ENCODE data around the gene CDH12. TPM values are rescaled to one million over a fixed set of nuclear protein-coding genes. Genes with fewer than 3 reads are reported as not detected.
"Not testable (repeated sequence)": the region's sequence is repeated elsewhere in the genome, so short reads cannot be mapped to it uniquely, and the experiment has no call there.

CDH12 gene
- total RNA-seq, 2 experiments from 2014 or later = not detected

DNA sequence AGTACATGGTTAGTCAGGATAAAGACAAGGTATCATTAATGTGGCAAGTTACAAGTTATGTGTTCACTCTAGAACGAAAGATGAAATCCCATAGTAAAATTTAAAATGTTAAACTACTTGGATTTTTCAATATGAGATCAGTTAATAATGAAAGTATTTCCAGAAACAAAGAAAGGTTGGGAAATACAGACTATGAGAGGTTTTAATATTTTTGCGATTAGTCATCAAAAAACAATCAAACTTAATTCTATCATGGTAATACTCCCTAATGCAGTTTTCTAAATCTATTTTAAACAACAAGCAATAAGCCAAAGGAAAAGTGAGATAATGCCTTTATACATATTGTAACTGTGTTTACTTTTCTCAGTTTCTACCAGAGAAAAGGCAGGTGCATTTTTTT, 10.6 kb downstream of the CDH12 start:
- H3K27me3 Mint-ChIP-seq = no peaks in the 10 kb centered on the region
- no peak overlapping the region for H3K27ac Mint-ChIP-seq
- H3K4me3 Mint-ChIP-seq = no peak overlapping the region
- POLR2A ChIA-PET = no interaction called here
- no peak for ATAC-seq (ENCODE audit: low read depth)
- H3K9me3 Mint-ChIP-seq = peaks cover 3% of the 10 kb centered on the region
- no peaks in the 10 kb centered on the region for H3K4me1 Mint-ChIP-seq
- DNase-seq = no peak
- no peaks in the 10 kb centered on the region for H3K36me3 Mint-ChIP-seq

DNA sequence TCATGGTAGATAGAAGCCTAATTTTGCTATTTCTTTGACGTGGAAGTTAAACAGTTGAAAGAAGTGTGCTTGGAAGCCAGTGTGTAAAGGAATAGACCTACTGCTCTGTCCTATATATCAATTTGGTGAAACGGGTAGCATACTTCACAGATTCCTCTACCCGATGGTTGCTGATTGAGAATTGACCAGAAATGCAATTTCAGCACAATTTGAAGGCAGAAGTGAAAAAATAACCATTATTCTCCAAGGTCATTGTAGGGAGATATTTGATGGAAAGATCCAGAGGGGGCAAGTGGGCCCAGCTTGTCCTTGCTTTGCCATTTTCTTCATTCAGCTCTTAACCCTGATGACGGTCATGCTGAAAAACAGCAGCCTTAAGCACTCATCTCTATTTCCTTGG, 15.3 kb downstream of the CDH12 start:
- ATAC-seq (ENCODE audit: low read depth) = no peak
- POLR2A ChIA-PET = no interaction called here
- no peaks in the 10 kb centered on the region for H3K4me1 Mint-ChIP-seq
- no peaks in the 10 kb centered on the region for H3K27me3 Mint-ChIP-seq
- no peak overlapping the region for H3K4me3 Mint-ChIP-seq
- H3K36me3 Mint-ChIP-seq = no peaks in the 10 kb centered on the region
- no peak for DNase-seq
- peaks cover 3% of the 10 kb centered on the region for H3K9me3 Mint-ChIP-seq
- H3K27ac Mint-ChIP-seq = no peak overlapping the region

DNA sequence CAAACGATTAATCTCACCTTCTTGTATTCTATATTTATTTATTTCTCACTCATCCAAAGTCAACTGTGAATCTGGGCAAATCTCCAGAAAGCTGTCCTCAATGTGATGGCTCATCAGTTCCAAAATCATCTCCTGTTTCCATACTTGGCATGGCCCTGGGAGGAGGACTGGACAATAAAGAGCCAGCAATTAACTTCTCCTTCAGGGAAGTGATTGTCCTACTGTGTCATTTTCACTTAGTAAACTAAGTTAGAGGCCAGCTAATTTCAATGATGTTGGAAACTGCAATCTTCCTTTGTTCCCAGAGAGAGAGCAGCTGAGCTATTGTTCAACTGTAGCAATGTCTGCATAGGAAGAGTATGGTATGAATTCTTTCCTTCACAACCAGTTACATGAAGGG, 17.5 kb downstream of the CDH12 start:
- DNase-seq (no peak), ATAC-seq (ENCODE audit: low read depth) (no peak)
- Mint-ChIP-seq H3K27me3 (no peaks in the 10 kb centered on the region), H3K27ac (no peak overlapping the region), H3K4me1 (no peaks in the 10 kb centered on the region), H3K36me3 (no peaks in the 10 kb centered on the region), H3K4me3 (no peak overlapping the region), H3K9me3 (peaks cover under 1% of the 10 kb centered on the region)
- POLR2A ChIA-PET = no interaction called here

DNA sequence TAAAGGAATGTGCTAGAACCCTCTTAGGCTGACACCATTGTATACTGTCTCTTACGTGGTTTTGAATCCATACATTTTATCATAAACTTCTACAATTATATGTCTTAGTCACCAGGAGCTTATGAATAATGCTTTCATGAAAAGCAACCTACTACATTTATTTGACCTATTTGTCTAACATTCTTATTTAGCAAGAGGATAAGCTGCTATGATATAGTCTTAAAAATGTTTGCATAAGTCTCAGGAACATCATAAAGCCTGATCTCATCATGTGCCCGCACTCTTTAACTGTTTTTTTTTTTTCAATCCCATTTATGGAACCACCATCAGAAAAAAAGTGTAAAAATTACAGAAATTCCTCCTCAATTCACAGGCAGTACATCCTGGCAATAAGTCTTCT, 59.7 kb downstream of the CDH12 start:
- ATAC-seq (ENCODE audit: low read depth) = no peak
- Mint-ChIP-seq H3K36me3 (no peaks in the 10 kb centered on the region), H3K27ac (no peak overlapping the region), H3K9me3 (peaks cover 7% of the 10 kb centered on the region), H3K27me3 (no peaks in the 10 kb centered on the region), H3K4me1 (no peaks in the 10 kb centered on the region), H3K4me3 (no peak overlapping the region)
- POLR2A ChIA-PET = no interaction called here
- no peak for DNase-seq

DNA sequence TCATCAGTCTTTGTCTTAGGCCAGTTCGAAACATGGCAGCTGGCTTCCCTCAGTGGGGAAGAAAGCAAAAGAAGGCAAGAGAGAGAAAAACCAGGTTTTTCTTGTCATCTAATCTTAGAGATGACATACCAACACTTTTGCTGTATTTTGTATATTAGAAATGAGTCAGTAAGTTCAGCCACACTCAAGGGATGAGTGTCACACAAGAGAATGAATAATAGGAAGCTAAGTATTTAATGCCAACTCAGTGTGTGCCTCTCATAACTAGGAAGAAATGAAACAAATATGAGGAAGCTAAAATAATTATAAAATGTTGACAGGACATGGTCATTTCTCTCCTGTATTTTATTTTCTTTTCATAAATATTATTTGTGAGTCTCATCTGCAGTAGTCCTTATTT, 65.3 kb downstream of the CDH12 start:
- POLR2A ChIA-PET = no interaction called here
- no peak for ATAC-seq (ENCODE audit: low read depth)
- no peak overlapping the region for H3K4me3 Mint-ChIP-seq
- H3K27ac Mint-ChIP-seq = no peak overlapping the region
- no peaks in the 10 kb centered on the region for H3K4me1 Mint-ChIP-seq
- no peaks in the 10 kb centered on the region for H3K27me3 Mint-ChIP-seq
- H3K9me3 Mint-ChIP-seq = peaks cover 6% of the 10 kb centered on the region
- H3K36me3 Mint-ChIP-seq = no peaks in the 10 kb centered on the region
- DNase-seq = no peak

DNA sequence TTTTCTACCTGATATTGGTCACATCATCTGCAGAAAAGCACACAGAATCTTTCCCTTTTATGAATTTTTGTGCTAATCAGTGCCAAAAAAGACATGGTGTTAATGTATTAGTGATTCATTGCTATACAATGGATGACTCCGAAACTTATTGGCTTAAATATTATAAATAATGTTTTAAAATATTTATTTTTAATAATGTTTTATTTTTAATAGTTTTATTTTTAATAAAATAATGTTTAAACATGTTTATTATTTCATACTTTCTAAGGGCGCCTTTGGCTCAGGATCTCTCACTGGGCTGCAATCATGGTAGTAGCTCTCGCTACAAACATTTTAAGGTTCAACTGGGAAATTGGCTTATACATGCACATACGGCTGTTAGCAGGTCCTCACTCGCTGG, 65.7 kb downstream of the CDH12 start:
- Mint-ChIP-seq H3K36me3 (no peaks in the 10 kb centered on the region), H3K4me1 (no peaks in the 10 kb centered on the region), H3K4me3 (no peak overlapping the region), H3K27me3 (no peaks in the 10 kb centered on the region), H3K27ac (no peak overlapping the region), H3K9me3 (peaks cover 6% of the 10 kb centered on the region)
- DNase-seq = no peak
- POLR2A ChIA-PET = no interaction called here
- no peak for ATAC-seq (ENCODE audit: low read depth)

DNA sequence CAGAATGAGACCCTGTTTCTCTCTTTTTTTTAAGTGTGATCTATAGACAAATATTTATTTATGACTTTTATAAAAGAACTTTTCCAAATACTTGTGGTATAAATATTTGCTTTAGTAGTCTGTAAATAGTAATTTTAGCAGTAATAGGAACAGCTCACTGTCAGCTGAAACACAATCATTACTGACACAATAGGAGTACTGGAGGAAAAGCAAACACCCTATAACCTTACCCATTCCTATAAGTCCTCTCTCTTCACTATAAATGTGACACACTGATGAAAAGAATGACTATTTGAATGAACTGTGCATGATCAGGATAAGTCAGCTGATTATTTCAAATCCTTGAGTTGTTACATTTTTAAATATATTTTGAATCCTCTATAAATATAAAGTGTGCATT, 72.4 kb downstream of the CDH12 start:
- no peak overlapping the region for H3K4me3 Mint-ChIP-seq
- H3K36me3 Mint-ChIP-seq = no peaks in the 10 kb centered on the region
- H3K27ac Mint-ChIP-seq = no peak overlapping the region
- POLR2A ChIA-PET = no interaction called here
- no peaks in the 10 kb centered on the region for H3K4me1 Mint-ChIP-seq
- H3K9me3 Mint-ChIP-seq = peaks cover 5% of the 10 kb centered on the region
- DNase-seq = no peak
- no peaks in the 10 kb centered on the region for H3K27me3 Mint-ChIP-seq
- no peak for ATAC-seq (ENCODE audit: low read depth)

DNA sequence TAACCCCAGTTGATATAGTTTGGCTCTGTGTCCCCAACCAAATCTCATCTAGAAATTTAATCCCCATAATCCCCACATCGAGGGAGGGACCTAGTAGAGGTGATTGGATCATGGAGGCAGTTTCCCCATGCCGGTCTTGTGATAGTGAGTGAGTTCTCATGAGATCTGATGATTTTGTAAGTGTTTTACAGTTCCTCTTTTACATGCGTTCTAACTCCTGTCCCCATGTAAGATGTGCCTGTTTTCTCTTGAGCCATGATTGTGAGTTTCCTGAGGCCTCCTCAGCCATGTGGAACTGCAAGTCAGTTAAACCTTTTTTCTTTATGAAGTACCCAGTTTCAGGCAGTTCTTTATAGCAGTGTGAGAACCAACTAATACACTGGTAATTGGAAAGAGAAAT, 73.6 kb downstream of the CDH12 start:
- no peak for ATAC-seq (ENCODE audit: low read depth)
- H3K4me3 Mint-ChIP-seq = no peak overlapping the region
- H3K4me1 Mint-ChIP-seq = no peaks in the 10 kb centered on the region
- peaks cover 3% of the 10 kb centered on the region for H3K9me3 Mint-ChIP-seq
- no peaks in the 10 kb centered on the region for H3K27me3 Mint-ChIP-seq
- POLR2A ChIA-PET = no interaction called here
- H3K36me3 Mint-ChIP-seq = no peaks in the 10 kb centered on the region
- H3K27ac Mint-ChIP-seq = no peak overlapping the region
- DNase-seq = no peak

DNA sequence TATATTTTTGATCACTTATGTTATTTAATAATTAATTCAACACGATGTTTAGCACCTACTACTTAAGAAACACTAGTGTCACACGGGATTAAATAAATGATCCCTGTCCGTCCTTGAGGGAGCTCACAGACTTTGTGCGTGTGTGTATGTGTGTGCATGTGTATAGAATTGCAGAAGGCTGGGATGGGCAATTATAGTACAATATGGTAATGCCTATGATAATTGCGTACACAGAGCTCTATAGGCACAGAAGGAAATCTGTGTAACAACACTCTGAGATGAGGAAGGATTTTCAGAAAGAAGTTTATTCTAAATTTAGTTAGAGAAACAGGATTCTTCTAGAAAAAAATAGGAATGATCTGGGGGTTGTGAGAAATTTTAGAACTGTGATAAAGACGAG, 76.9 kb downstream of the CDH12 start:
- Mint-ChIP-seq H3K9me3 (peaks cover 3% of the 10 kb centered on the region), H3K27me3 (no peaks in the 10 kb centered on the region), H3K4me1 (no peaks in the 10 kb centered on the region), H3K27ac (no peak overlapping the region), H3K4me3 (no peak overlapping the region), H3K36me3 (no peaks in the 10 kb centered on the region)
- DNase-seq (no peak), ATAC-seq (ENCODE audit: low read depth) (no peak)
- POLR2A ChIA-PET = no interaction called here

DNA sequence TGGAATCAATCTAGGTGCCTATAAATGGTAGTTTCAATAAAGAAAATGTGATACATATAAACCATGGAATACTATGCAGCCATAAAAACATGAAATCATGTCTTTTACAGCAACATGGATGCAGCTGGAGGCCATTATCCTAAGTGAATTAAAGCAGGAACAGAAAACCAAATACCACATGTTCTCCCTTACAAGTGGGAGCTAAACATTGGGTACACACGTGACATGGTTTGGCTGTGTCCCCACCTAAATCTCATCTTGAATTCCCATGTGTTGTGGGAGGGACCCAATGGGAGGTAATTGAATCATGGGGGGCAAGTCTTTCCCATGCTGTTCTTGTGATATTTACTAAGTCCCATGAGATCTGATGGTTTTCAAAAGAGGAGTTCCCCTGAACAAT, 78.9 kb downstream of the CDH12 start:
- H3K27me3 Mint-ChIP-seq; DNase-seq; H3K4me3 Mint-ChIP-seq; H3K9me3 Mint-ChIP-seq; POLR2A ChIA-PET; H3K36me3 Mint-ChIP-seq; H3K27ac Mint-ChIP-seq; H3K4me1 Mint-ChIP-seq; ATAC-seq (ENCODE audit: low read depth): not testable (repeated sequence)

DNA sequence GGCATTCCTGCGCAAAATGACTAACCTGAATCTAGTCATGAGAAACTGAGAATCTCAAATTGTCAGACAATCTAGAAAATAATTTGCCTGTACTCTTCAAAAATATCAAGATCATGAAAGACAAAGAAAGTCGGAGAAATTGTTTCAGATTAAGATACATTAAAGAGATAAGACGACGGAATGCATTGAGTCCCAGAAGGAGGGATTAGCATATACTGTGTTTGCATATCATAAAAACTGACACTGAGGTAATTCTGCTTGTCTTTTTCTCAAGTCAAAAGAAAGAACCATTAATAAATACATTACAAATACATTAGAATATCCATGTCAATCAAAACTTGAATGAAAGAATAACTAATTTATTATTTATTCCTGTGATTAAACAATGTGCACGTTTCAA, 88.4 kb downstream of the CDH12 start:
- Mint-ChIP-seq H3K27ac (no peak overlapping the region), H3K36me3 (no peaks in the 10 kb centered on the region), H3K9me3 (peaks cover 2% of the 10 kb centered on the region), H3K4me3 (no peak overlapping the region), H3K27me3 (no peaks in the 10 kb centered on the region), H3K4me1 (no peaks in the 10 kb centered on the region)
- ATAC-seq (ENCODE audit: low read depth) (no peak), DNase-seq (no peak)
- POLR2A ChIA-PET = no interaction called here

DNA sequence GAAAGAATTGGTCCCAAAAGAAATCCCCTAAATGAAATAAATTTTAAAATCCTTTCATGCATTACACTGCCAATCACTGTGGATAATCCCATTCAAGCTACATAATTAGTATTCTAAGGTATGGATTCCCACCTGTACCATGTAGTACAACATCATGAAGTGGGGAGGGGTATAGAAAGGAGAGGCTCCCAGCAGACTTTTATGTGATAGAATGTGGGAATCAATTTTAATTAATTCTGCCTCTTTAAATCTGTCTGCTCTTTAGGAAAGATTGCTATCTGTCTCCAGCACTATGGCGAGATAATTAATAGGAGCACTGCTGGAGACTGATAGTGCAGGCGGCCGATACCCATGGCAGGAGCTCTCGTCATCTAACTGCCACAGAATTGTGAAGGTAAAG, 95.4 kb downstream of the CDH12 start:
- Mint-ChIP-seq H3K36me3 (no peaks in the 10 kb centered on the region), H3K27me3 (no peaks in the 10 kb centered on the region), H3K4me1 (no peaks in the 10 kb centered on the region), H3K4me3 (no peak overlapping the region), H3K9me3 (peaks cover 4% of the 10 kb centered on the region), H3K27ac (no peak overlapping the region)
- DNase-seq (no peak), ATAC-seq (ENCODE audit: low read depth) (no peak)
- POLR2A ChIA-PET = no interaction called here

DNA sequence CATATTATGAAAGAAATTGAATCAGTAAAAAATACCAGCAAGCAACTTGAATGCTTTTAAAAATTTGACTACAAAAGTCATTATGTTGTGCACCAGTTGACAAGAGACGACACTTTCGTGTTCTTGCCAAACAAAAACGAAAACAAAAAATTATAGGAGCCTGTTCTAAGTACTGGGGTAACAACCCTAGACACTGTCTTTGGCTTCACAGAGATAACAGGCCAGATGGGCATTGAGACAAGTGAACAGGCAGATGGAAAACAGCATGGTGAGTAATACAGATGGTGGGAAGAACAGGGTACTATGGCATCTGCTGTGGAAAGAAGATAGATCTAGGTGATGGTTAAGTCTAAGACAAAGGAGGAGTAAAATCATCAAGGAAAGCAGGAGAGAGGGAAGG, 99.0 kb downstream of the CDH12 start:
- no peak overlapping the region for H3K4me3 Mint-ChIP-seq
- no peaks in the 10 kb centered on the region for H3K27me3 Mint-ChIP-seq
- peaks cover 3% of the 10 kb centered on the region for H3K9me3 Mint-ChIP-seq
- no peaks in the 10 kb centered on the region for H3K4me1 Mint-ChIP-seq
- ATAC-seq (ENCODE audit: low read depth) (no peak), DNase-seq (no peak)
- no peaks in the 10 kb centered on the region for H3K36me3 Mint-ChIP-seq
- H3K27ac Mint-ChIP-seq = no peak overlapping the region
- POLR2A ChIA-PET = no interaction called here

DNA sequence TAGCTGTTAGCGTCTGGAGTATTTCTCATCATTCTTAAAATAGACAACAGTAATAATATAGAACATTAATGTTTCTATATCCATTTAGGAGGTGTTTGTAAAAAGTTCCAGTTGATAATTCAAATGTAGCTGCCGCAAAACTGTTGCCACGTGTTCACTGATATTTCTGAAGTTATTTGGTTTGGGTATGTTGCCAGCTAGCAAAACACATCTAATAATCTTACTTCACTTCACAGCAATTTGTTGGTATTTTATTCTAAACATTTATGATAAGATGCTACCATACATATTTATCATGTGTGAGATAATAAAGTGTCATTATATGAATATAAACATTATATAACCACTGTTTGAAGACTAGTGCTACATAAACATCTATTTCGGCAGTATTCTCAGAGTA, 101.6 kb downstream of the CDH12 start:
- no peaks in the 10 kb centered on the region for H3K4me1 Mint-ChIP-seq
- H3K36me3 Mint-ChIP-seq = no peaks in the 10 kb centered on the region
- H3K9me3 Mint-ChIP-seq = peaks cover 5% of the 10 kb centered on the region
- no peaks in the 10 kb centered on the region for H3K27me3 Mint-ChIP-seq
- no peak overlapping the region for H3K27ac Mint-ChIP-seq
- no peak for ATAC-seq (ENCODE audit: low read depth)
- POLR2A ChIA-PET = no interaction called here
- no peak overlapping the region for H3K4me3 Mint-ChIP-seq
- no peak for DNase-seq

DNA sequence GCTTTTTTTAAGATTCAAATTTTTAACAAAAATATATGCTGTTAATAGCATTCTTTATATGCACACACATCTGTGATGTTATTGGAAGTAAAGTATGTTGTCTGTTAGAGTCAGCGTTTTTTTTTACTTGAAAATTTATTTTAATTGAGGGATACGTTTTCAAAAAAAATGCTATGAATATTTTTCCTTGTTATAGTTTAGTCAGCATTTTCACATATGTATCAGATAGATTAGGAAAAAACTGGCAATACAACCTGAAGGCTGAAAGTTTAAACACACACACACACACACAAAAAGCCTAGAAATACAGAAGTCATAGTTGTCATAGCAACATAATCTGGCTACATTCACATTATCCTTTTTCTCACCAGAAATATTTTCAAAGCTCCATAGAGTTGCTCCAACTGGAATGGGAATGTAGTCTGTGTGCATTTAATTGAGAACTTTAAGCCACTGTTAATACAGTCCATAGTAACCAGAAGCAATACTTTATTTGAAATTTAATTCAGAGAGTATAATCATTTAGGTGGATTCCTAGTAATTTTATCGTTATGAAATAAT, 116.6 kb downstream of the CDH12 start:
- no peaks in the 10 kb centered on the region for H3K4me1 Mint-ChIP-seq
- ATAC-seq (ENCODE audit: low read depth) (no peak), DNase-seq (no peak)
- no peak overlapping the region for H3K4me3 Mint-ChIP-seq
- POLR2A ChIA-PET = no interaction called here
- H3K9me3 Mint-ChIP-seq = no peaks in the 10 kb centered on the region
- H3K36me3 Mint-ChIP-seq = no peaks in the 10 kb centered on the region
- H3K27ac Mint-ChIP-seq = no peak overlapping the region
- H3K27me3 Mint-ChIP-seq = no peaks in the 10 kb centered on the region
